DND-41 (cell line): Measurements from ENCODE around the gene CEP162.

Source experiments
- EZH2 ChIP-seq: IDR thresholded peaks from 3 replicates; pipeline ENCODE4 v1.6.1; 2012; ENCODE audit warnings: borderline replicate concordance, low read depth, mild to moderate bottlenecking, moderate library complexity, low read length, inconsistent platforms; ENCODE audit not compliant: severe bottlenecking
- TF ChIP-seq, protein P1 (sequence below): IDR thresholded peaks from 2 replicates; pipeline ENCODE4 v1.5.1; 2012; ENCODE audit warnings: borderline replicate concordance, low read length, moderate library complexity, mild to moderate bottlenecking; ENCODE audit not compliant: poor library complexity, severe bottlenecking; ENCODE audit errors: extremely low read depth

DNA sequence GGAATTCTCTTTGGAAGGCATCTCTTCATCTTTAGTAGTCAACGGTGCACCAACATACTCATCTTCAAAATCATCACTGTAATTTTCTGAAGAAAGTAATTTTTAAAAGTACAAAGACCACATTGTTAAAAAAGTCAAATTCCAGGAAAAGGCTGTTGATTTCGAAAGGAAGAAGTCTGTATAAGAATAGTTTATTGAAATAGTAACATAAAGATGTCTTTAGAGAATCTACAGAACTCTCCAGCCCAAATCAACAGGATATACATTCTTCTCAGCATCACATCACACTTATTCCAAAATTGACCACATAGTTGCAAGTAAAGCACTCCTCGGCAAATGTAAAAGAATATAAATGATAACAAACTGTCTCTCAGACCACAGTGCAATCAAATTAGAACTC, 23.4 kb downstream of the CEP162 start:
- TF ChIP-seq, protein P1, sequence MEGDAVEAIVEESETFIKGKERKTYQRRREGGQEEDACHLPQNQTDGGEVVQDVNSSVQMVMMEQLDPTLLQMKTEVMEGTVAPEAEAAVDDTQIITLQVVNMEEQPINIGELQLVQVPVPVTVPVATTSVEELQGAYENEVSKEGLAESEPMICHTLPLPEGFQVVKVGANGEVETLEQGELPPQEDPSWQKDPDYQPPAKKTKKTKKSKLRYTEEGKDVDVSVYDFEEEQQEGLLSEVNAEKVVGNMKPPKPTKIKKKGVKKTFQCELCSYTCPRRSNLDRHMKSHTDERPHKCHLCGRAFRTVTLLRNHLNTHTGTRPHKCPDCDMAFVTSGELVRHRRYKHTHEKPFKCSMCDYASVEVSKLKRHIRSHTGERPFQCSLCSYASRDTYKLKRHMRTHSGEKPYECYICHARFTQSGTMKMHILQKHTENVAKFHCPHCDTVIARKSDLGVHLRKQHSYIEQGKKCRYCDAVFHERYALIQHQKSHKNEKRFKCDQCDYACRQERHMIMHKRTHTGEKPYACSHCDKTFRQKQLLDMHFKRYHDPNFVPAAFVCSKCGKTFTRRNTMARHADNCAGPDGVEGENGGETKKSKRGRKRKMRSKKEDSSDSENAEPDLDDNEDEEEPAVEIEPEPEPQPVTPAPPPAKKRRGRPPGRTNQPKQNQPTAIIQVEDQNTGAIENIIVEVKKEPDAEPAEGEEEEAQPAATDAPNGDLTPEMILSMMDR: no peak
- no peak for TF ChIP-seq EZH2
